Vagina (tissue), 2 donors: Measurements from ENCODE around the gene TAPBPL. TPM values are rescaled to one million over a fixed set of nuclear protein-coding genes. Genes with fewer than 3 reads are reported as not detected.
A peak's percentile ranks its signal among the peaks of the same experiment; 100 is the strongest.

Experiments
- DNase-seq, 2 donors: peaks; one replicate each; pipeline ENCODE4 v3.0.0-alpha.2; 2017; ENCODE audit errors: extremely low spot score in 2 of 2
- H3K27ac ChIP-seq: fragments of 200-600 bp; sonication (generic); one replicate; pipeline ENCODE4 v1.5.1; 2019
- H3K27me3 ChIP-seq: fragments of 200-600 bp; sonication (generic); one replicate; pipeline ENCODE4 v1.5.1; 2019
- H3K36me3 ChIP-seq, 2 donors: fragments of 200-600 bp; sonication (generic); one replicate each; pipeline ENCODE4 v1.5.1; 2017 to 2019
- H3K4me1 ChIP-seq: fragments of 200-600 bp; sonication (generic); one replicate; pipeline ENCODE4 v1.5.1; 2019
- H3K4me3 ChIP-seq, 2 donors: fragments of 200-600 bp; sonication (generic); 1 replicate in 1 of 2; 2 replicates in 1 of 2; pipeline ENCODE4 v1.5.1; 2016 to 2019
- H3K9me3 ChIP-seq: fragments of 200-600 bp; sonication (generic); one replicate; pipeline ENCODE4 v1.5.1; 2019
- POLR2A ChIP-seq, 2 donors: fragments of 450-650 bp; IDR thresholded peaks; one replicate each; pipeline ENCODE4 v1.6.1; 2017; ENCODE audit warnings: antibody characterized with exemption in 2 of 2, mild to moderate bottlenecking in 2 of 2, moderate library complexity in 2 of 2
- POLR2AphosphoS5 ChIP-seq, 2 donors: sonication (generic); formaldehyde crosslinking; IDR thresholded peaks; one replicate each; pipeline ENCODE4 v1.9.0; 2017; ENCODE audit warnings: antibody characterized with exemption in 2 of 2, mild to moderate bottlenecking in 2 of 2, low read depth in 1 of 2; ENCODE audit not compliant: insufficient read depth in 1 of 2
- intact Hi-C: fragments of 100-400 bp; cut with DNase I; formaldehyde crosslinking; loops from one replicate; pipeline ENCODE4 v1.15.1; 2023
- total RNA-seq: library from RNA; depleted of rRNA; stranded (reverse); fragments of >200 nt; gene quantifications from one replicate; pipeline ENCODE4 v1.2.3, GENCODE V29; 2016
- TF ChIP-seq, protein P1 (sequence below), 3 experiments: fragments of 450-650 bp in 2 of 3; fragments of 200-600 bp in 1 of 3; sonication (generic) in 1 of 3; IDR thresholded peaks; one replicate each; pipeline ENCODE4 v1.5.1; 2017 to 2019; ENCODE audit warnings: antibody characterized with exemption in 3 of 3, mild to moderate bottlenecking in 2 of 3, moderate library complexity in 2 of 3

TAPBPL gene, protein sequence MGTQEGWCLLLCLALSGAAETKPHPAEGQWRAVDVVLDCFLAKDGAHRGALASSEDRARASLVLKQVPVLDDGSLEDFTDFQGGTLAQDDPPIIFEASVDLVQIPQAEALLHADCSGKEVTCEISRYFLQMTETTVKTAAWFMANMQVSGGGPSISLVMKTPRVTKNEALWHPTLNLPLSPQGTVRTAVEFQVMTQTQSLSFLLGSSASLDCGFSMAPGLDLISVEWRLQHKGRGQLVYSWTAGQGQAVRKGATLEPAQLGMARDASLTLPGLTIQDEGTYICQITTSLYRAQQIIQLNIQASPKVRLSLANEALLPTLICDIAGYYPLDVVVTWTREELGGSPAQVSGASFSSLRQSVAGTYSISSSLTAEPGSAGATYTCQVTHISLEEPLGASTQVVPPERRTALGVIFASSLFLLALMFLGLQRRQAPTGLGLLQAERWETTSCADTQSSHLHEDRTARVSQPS
- total RNA-seq = 21.1 TPM

DNA sequence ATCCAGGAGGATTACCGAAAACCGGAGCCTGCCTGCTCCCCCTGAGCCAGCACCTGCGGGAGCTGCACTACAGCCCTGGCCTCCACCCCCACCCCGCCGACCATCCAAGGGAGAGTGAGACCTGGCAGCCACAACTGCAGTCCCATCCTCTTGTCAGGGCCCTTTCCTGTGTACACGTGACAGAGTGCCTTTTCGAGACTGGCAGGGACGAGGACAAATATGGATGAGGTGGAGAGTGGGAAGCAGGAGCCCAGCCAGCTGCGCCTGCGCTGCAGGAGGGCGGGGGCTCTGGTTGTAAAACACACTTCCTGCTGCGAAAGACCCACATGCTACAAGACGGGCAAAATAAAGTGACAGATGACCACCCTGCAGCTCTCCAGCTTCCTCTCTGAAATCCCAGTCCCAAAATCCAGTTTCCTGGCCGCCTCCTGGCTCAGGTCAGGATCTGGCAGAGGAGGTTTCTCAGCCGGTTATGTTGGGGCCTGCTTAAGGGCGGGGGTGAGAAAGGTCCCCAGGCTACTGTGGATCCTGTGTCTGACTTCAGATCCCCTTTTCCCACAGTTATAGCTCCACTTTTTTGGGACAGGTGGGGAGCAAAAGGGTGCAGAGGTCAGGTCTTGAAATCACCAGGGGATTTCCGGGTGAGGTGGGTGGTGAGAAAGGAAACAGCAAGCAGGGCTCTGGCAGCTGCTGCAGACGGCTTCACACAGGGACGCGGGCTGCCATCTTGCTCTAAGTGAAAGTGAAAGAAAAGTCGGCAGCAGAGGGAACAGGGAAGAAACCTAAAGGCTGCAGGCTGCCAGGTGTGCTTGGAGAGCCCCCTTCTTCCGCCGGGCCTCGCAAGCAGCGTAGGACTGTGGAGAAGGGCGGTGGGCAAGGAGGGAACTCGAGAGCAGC, at the start of gene TAPBPL:
TSS of gene TAPBPL (plus strand) at position 695 of the 897 bp plus-strand sequence. CDS start 207 bp downstream, outside the sequence.
- peak in 1 of 2 donors; percentile 95 for DNase-seq
- H3K4me3 ChIP-seq = peak within 1 kb of the TSS; percentile 70 to 80
- H3K27ac ChIP-seq = peak within 1 kb of the TSS; percentile 95
- TF ChIP-seq POLR2A (IDR thresholded peaks at IDR 0.05) (peak in 1 of 2 donors; percentile 63), POLR2AphosphoS5 (IDR thresholded peaks at IDR 0.05; ENCODE audit: insufficient read depth in 1 of 2, low read depth in 1 of 2) (peak; percentile 90 to 92)
- TF ChIP-seq, protein P1, sequence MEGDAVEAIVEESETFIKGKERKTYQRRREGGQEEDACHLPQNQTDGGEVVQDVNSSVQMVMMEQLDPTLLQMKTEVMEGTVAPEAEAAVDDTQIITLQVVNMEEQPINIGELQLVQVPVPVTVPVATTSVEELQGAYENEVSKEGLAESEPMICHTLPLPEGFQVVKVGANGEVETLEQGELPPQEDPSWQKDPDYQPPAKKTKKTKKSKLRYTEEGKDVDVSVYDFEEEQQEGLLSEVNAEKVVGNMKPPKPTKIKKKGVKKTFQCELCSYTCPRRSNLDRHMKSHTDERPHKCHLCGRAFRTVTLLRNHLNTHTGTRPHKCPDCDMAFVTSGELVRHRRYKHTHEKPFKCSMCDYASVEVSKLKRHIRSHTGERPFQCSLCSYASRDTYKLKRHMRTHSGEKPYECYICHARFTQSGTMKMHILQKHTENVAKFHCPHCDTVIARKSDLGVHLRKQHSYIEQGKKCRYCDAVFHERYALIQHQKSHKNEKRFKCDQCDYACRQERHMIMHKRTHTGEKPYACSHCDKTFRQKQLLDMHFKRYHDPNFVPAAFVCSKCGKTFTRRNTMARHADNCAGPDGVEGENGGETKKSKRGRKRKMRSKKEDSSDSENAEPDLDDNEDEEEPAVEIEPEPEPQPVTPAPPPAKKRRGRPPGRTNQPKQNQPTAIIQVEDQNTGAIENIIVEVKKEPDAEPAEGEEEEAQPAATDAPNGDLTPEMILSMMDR (IDR thresholded peaks at IDR 0.05) = no peak
- H3K9me3 ChIP-seq = no peaks in the 10 kb centered on the region
- intact Hi-C loops = loop anchor here (2.0 kb wide), 1 partner anchor 21 kb away; no protein-coding TSS in a partner anchor
- no peaks in the 10 kb centered on the region for H3K27me3 ChIP-seq
- H3K4me1 ChIP-seq = peaks cover 37% of the 10 kb centered on the region
- H3K36me3 ChIP-seq = peaks cover 0 to 20% of the 10 kb centered on the region in 2 donors

- TF ChIP-seq POLR2AphosphoS5 (IDR thresholded peaks at IDR 0.05; ENCODE audit: insufficient read depth in 1 of 2, low read depth in 1 of 2) = no peak
- TF ChIP-seq, protein P1 (IDR thresholded peaks at IDR 0.05) = no peak
- TF ChIP-seq POLR2A (IDR thresholded peaks at IDR 0.05) = no peak
- Histone ChIP-seq H3K4me3 (no peak overlapping the region), H3K27me3 (no peaks in the 10 kb centered on the region), H3K4me1 (no peaks in the 10 kb centered on the region), H3K9me3 (no peaks in the 10 kb centered on the region), H3K27ac (no peak overlapping the region), H3K36me3 (no peaks in the 10 kb centered on the region)
- intact Hi-C loops = no loop called here
- no peak for DNase-seq
Measured at GRCh38 chr12:6404390-6404789, 47.5 kb upstream of the TAPBPL start.

DNA sequence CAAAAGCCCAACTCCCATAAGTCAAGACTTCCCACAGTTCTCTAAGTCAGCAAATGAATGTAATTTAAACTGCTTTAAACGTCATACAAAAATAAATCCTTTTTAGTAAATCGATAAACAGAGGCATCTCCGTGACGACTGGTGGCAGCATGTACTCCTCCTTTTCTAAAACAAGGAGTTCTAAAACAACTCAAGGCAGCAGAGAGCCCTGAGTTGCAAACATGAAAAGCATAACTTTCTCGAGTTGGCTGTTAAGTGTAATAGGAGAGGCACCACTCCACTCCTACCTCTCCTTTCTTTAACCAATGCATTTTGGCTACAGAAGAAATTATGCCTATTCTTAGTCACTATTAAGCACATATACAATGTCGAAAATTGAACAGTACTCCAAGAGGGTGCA, 45.9 kb upstream of the TAPBPL start:
- intact Hi-C loops = no loop called here
- no peaks in the 10 kb centered on the region for H3K36me3 ChIP-seq
- H3K9me3 ChIP-seq = no peaks in the 10 kb centered on the region
- H3K4me1 ChIP-seq = no peaks in the 10 kb centered on the region
- no peak overlapping the region for H3K4me3 ChIP-seq
- H3K27me3 ChIP-seq = no peaks in the 10 kb centered on the region
- TF ChIP-seq POLR2AphosphoS5 (IDR thresholded peaks at IDR 0.05; ENCODE audit: insufficient read depth in 1 of 2, low read depth in 1 of 2) = no peak
- TF ChIP-seq, protein P1 (IDR thresholded peaks at IDR 0.05) = no peak
- no peak for TF ChIP-seq POLR2A (IDR thresholded peaks at IDR 0.05)
- H3K27ac ChIP-seq = no peak overlapping the region
- DNase-seq = no peak

- no peaks in the 10 kb centered on the region for H3K9me3 ChIP-seq
- no peaks in the 10 kb centered on the region for H3K36me3 ChIP-seq
- intact Hi-C loops = no loop called here
- H3K4me1 ChIP-seq = no peaks in the 10 kb centered on the region
- H3K27me3 ChIP-seq = no peaks in the 10 kb centered on the region
- no peak overlapping the region for H3K27ac ChIP-seq
- TF ChIP-seq POLR2A (IDR thresholded peaks at IDR 0.05) = no peak
- no peak for DNase-seq
- H3K4me3 ChIP-seq = no peak overlapping the region
Measured at GRCh38 chr12:6407236-6407954, 44.4 kb upstream of the TAPBPL start.

- H3K36me3 ChIP-seq = no peaks in the 10 kb centered on the region
- intact Hi-C loops = no loop called here
- DNase-seq = no peak
Measured at GRCh38 chr12:6416596-6416995, 35.2 kb upstream of the TAPBPL start.

More at GRCh38 chr12:6416596-6416995, 35.2 kb upstream of the TAPBPL start:
- TF ChIP-seq, protein P1 (IDR thresholded peaks at IDR 0.05) = no peak
- no peak for TF ChIP-seq POLR2AphosphoS5 (IDR thresholded peaks at IDR 0.05; ENCODE audit: insufficient read depth in 1 of 2, low read depth in 1 of 2)
- Histone ChIP-seq H3K4me3 (no peak overlapping the region), H3K4me1 (no peaks in the 10 kb centered on the region), H3K27ac (no peak overlapping the region), H3K9me3 (no peaks in the 10 kb centered on the region), H3K27me3 (no peaks in the 10 kb centered on the region)
